Tibial artery (tissue), 4 donors: ENCODE data around the gene SAMM50.

ENCODE experiments used
- DNase-seq, 2 donors: peaks; one replicate each; pipeline ENCODE4 v3.0.0-alpha.2; 2019
- H3K27ac ChIP-seq, 2 donors: fragments of 200-600 bp; sonication (generic) in 1 of 2; 1 replicate in 1 of 2; 2 replicates in 1 of 2; pipeline ENCODE4 v1.5.1; 2018 to 2019; ENCODE audit warnings: mild to moderate bottlenecking in 1 of 2
- H3K27me3 ChIP-seq, 2 donors: fragments of 200-600 bp; sonication (generic) in 1 of 2; one replicate each; pipeline versions ENCODE4 v1.5.1 to v1.6.0; 2016 to 2019
- H3K36me3 ChIP-seq, 3 donors: fragments of 200-600 bp; sonication (generic) in 2 of 3; one replicate each; pipeline ENCODE4 v1.5.1; 2016 to 2019; ENCODE audit warnings: mild to moderate bottlenecking in 2 of 3
- H3K4me1 ChIP-seq, 4 donors: fragments of 200-600 bp; sonication (generic) in 2 of 4; 1 replicate in 3 of 4; 2 replicates in 1 of 4; pipeline ENCODE4 v1.5.1; 2016 to 2019
- H3K4me3 ChIP-seq, 2 donors: fragments of 200-600 bp; sonication (generic) in 1 of 2; 1 replicate in 1 of 2; 2 replicates in 1 of 2; pipeline ENCODE4 v1.5.1; 2018 to 2019; ENCODE audit warnings: mild to moderate bottlenecking in 2 of 2
- H3K9me3 ChIP-seq, 3 donors: fragments of 200-600 bp; sonication (generic) in 1 of 3; one replicate each; pipeline ENCODE4 v1.5.1; 2016 to 2019
- CTCF ChIP-seq, 2 experiments: fragments of 200-600 bp in 1 of 2; fragments of 450-650 bp in 1 of 2; IDR thresholded peaks; one replicate each; pipeline ENCODE4 v1.5.1; 2017 to 2019; ENCODE audit warnings: antibody characterized with exemption in 2 of 2, mild to moderate bottlenecking in 1 of 2, moderate library complexity in 1 of 2
- intact Hi-C: fragments of 100-400 bp; cut with DNase I; formaldehyde crosslinking; loops from one replicate; pipeline ENCODE4 v1.15.0; 2023; ENCODE audit warnings: low total_unique reads

The SAMM50 gene

GRCh38 chr22:43955040-43955882 lies at the start of gene SAMM50:
SAMM50 (plus strand) TSS chr22:43955442; CDS start chr22:43955578, 136 bp downstream.
- Histone ChIP-seq H3K9me3 (no peaks in the 10 kb centered on the region), H3K36me3 (no peaks in the 10 kb centered on the region), H3K27me3 (peaks cover 0 to 12% of the 10 kb centered on the region in 2 donors), H3K27ac (peak within 1 kb of the TSS; percentile 81 to 83), H3K4me3 (peak within 1 kb of the TSS; percentile 79 to 98), H3K4me1 (peaks cover 0 to 29% (median 24%) of the 10 kb centered on the region in 4 donors)
- peak; percentile 93 to 94 for DNase-seq
- no peak for TF ChIP-seq CTCF (IDR thresholded peaks at IDR 0.05)
- intact Hi-C loops = no loop called here

DNA sequence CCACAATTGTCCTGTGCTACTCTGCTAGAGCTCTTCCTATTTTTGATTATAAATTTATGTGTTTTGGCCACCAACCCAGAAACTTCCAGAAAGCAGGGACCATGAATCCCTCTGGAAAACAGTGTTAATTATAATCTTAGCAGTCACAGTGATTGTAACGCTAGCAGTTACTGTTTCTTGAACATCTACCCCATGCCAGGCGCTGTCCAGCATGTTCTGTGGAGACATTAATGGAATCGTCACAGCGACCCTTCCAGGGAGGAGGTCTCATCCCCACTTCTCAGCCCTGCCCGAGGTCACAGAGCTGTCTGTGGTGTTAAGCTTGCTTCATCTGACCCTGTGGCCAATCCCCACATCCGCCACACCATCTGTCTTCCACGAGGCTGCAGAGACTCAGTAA lies 49.6 kb upstream of the SAMM50 start:
- H3K4me3 ChIP-seq = no peak overlapping the region
- no peak overlapping the region for H3K27ac ChIP-seq
- H3K27me3 ChIP-seq = peaks cover 0 to 55% of the 10 kb centered on the region in 2 donors
- intact Hi-C loops = no loop called here
- TF ChIP-seq CTCF (IDR thresholded peaks at IDR 0.05) = no peak
- no peak for DNase-seq
- H3K36me3 ChIP-seq = no peaks in the 10 kb centered on the region
- H3K9me3 ChIP-seq = no peaks in the 10 kb centered on the region
- H3K4me1 ChIP-seq = no peaks in the 10 kb centered on the region

- H3K27ac ChIP-seq = no peak overlapping the region
- TF ChIP-seq CTCF (IDR thresholded peaks at IDR 0.05) = no peak
- H3K9me3 ChIP-seq = no peaks in the 10 kb centered on the region
- no peaks in the 10 kb centered on the region for H3K36me3 ChIP-seq
- H3K27me3 ChIP-seq = peaks cover 0 to 40% of the 10 kb centered on the region in 2 donors
- no peak overlapping the region for H3K4me3 ChIP-seq
- no peaks in the 10 kb centered on the region for H3K4me1 ChIP-seq
- no peak for DNase-seq
- intact Hi-C loops = no loop called here
These were observed 45.5 kb upstream of the SAMM50 start for GRCh38 chr22:43909708-43910107.

DNA sequence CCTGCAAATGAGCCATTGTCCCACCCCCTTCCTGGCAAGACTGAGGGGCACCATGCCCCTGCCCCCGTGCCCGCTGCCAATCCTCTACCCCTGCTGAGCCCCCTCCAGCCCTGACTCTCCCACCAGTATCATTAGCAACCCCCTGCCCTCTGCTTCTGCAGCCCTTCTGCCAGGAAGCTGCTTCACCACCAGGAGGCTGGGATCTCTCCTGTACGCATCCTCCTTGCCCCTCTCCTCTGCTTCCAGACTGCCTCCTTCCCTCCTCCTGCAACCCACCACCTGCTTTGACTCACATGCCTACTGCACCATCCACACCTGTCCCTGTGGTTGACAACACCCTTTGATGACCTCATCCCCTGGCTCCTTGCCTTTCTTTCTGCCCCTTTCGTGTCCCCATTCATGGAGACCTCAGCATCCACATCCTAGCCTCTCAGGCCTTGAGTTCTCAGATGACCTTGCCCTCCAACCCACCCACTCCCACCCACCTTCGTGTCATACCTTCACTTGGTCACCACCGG lies 45.0 kb upstream of the SAMM50 start:
- H3K27me3 ChIP-seq = peaks cover 0 to 38% of the 10 kb centered on the region in 2 donors
- no peak overlapping the region for H3K27ac ChIP-seq
- intact Hi-C loops = no loop called here
- H3K4me1 ChIP-seq = no peaks in the 10 kb centered on the region
- DNase-seq = no peak
- no peak for TF ChIP-seq CTCF (IDR thresholded peaks at IDR 0.05)
- no peak overlapping the region for H3K4me3 ChIP-seq
- no peaks in the 10 kb centered on the region for H3K36me3 ChIP-seq
- no peaks in the 10 kb centered on the region for H3K9me3 ChIP-seq

- no peak for DNase-seq
- intact Hi-C loops = no loop called here
- peaks cover 0 to 4% (median 0%) of the 10 kb centered on the region in 3 donors for H3K9me3 ChIP-seq
These were observed 43.9 kb upstream of the SAMM50 start for GRCh38 chr22:43911351-43911750.

More at GRCh38 chr22:43911351-43911750, 43.9 kb upstream of the SAMM50 start:
- H3K27me3 ChIP-seq = peaks cover 0 to 38% of the 10 kb centered on the region in 2 donors
- TF ChIP-seq CTCF (IDR thresholded peaks at IDR 0.05) = no peak
- no peak overlapping the region for H3K27ac ChIP-seq
- H3K4me1 ChIP-seq = no peaks in the 10 kb centered on the region
- no peak overlapping the region for H3K4me3 ChIP-seq
- H3K36me3 ChIP-seq = no peaks in the 10 kb centered on the region
